C4-2B (cell line): ENCODE measurements around the gene RASA3.
"Not testable (repeated sequence)": the region's sequence is repeated elsewhere in the genome, so short reads cannot be mapped to it uniquely, and the experiment has no call there.

ENCODE experiments used
- H3K27ac ChIP-seq: fragments of 450-650 bp; 2 replicates; pipeline ENCODE4 v1.5.1; 2017
- ZFX ChIP-seq: fragments of 450-650 bp; IDR thresholded peaks from 2 replicates; pipeline ENCODE4 v1.6.1; 2017
- TF ChIP-seq, protein P1 (sequence below): fragments of 450-650 bp; conservative IDR thresholded peaks from 2 replicates; pipeline ENCODE4 v1.5.1; 2017; ENCODE audit warnings: mild to moderate bottlenecking

The RASA3 gene

GRCh38 chr13:114115191-114115671 is 17.2 kb downstream of the RASA3 start:
- no peak for TF ChIP-seq ZFX
- TF ChIP-seq, protein P1, sequence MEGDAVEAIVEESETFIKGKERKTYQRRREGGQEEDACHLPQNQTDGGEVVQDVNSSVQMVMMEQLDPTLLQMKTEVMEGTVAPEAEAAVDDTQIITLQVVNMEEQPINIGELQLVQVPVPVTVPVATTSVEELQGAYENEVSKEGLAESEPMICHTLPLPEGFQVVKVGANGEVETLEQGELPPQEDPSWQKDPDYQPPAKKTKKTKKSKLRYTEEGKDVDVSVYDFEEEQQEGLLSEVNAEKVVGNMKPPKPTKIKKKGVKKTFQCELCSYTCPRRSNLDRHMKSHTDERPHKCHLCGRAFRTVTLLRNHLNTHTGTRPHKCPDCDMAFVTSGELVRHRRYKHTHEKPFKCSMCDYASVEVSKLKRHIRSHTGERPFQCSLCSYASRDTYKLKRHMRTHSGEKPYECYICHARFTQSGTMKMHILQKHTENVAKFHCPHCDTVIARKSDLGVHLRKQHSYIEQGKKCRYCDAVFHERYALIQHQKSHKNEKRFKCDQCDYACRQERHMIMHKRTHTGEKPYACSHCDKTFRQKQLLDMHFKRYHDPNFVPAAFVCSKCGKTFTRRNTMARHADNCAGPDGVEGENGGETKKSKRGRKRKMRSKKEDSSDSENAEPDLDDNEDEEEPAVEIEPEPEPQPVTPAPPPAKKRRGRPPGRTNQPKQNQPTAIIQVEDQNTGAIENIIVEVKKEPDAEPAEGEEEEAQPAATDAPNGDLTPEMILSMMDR, result no peak
- H3K27ac ChIP-seq, result no peak overlapping the region

GRCh38 chr13:114114666-114115065 is 17.8 kb downstream of the RASA3 start:
- H3K27ac ChIP-seq, result not testable (repeated sequence)

- TF ChIP-seq ZFX, result no peak
- TF ChIP-seq, protein P1, result no peak
- no peak overlapping the region for H3K27ac ChIP-seq
Measured at GRCh38 chr13:114114006-114114640, 18.3 kb downstream of the RASA3 start.

DNA sequence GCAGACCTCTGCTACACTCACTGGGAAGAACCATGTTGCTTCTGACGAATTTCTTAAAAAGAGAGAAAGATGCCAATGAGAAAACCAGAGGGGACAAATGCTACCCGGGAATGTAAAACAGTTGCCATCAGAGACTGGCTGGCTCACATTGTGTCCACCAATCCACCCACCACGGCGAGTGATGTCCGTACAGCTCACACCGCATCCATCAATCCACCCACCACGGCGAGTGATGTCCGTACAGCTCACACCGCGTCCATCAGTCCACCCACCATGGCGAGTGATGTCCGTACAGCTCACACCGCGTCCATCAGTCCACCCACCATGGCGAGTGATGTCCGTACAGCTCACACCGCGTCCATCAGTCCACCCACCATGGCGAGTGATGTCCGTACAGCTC is 19.0 kb downstream of the RASA3 start:
- not testable (repeated sequence) for H3K27ac ChIP-seq

DNA sequence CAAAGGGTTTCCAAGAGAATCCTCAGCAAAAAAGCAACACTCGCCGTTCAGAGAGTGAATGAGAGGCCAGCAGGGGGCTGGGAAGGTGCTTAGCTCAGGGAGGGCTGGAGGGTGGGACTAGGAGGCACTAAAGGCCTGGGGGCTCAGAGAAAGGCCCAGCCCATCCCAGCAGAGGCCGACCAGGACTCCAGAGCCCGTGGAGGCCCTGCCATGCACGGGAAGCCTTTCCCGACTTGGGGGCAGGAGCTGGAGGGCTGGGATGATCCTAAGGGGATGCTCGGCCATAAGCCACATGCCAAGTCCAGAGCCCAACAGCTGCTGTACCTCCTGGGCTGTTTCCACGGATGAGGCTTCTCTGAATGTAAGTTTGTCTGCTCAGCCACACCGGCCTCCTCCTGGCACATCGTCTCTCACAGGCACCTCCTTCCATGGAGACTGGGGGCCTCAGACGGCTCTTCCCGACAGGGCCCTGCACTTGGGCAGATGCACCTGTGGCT is 19.5 kb downstream of the RASA3 start:
- H3K27ac ChIP-seq, result no peak overlapping the region
- no peak for TF ChIP-seq ZFX
- TF ChIP-seq, protein P1, result no peak

DNA sequence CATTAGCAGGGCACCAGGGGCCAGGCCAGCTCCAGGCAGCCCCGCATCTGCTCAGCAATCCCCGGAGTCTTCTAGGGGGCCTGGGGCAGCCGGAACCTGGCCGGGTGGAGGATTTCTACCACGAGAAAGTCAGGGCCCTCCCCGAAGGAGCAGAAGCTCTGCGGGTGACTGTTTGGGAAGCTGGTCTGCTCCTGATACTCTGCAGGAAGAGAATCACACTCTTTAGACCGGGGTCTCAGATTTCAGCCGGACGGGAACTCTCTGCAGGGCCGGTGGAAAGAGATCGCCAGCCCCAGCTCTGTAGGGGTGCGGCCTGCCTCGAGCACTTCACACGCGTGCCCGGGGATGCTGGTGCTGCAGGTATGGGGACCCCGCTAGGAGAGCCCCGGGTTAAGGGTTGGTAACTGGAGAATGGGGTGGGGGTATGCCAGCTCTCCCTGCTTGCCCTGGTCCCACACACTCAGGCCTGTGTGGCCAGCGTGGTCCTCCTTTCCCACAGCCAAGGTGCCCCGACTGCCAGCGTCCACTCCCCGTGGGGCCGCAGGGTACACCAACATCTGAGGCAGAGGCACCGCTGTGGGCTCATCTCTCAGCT is 20.1 kb downstream of the RASA3 start:
- TF ChIP-seq ZFX, result no peak
- TF ChIP-seq, protein P1, result no peak
- no peak overlapping the region for H3K27ac ChIP-seq

DNA sequence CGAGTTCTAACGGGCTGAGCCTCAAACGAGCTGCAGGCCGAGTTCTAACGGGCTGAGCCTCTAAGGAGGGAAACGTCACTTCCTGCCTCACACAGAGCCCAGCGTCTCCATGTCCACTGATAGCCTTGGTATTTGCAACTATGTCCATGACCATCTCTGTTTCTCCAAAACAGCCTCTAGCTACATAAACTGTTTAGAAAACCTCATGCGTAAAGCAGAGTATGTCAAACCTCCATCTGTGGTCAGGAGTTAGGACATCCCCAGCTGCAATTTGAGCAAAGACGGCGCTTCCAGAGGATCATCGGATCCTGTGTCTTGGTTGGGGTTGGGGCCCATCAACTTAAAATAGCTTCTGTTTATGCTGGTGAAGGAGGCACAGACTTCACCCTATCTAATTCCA is 20.8 kb downstream of the RASA3 start:
- no peak overlapping the region for H3K27ac ChIP-seq
- TF ChIP-seq, protein P1, result no peak

DNA sequence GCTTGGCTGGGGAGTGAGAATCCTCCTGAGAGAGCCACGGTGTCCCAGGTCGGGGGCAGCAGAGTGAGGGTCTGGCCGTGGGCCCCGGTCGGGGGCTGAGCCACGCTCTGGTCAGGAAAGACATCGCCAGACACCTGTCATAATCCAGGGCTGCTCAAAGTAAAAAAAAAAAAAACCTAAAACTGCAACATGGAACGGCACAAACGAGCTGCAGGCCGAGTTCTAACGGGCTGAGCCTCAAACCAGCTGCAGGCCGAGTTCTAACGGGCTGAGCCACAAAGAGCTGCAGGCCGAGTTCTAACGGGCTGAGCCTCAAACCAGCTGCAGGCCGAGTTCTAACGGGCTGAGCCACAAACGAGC is 21.6 kb downstream of the RASA3 start:
- H3K27ac ChIP-seq, result not testable (repeated sequence)

- TF ChIP-seq, protein P1, result no peak
Measured at GRCh38 chr13:114110091-114110829, 22.2 kb downstream of the RASA3 start.

More at GRCh38 chr13:114110091-114110829, 22.2 kb downstream of the RASA3 start:
- H3K27ac ChIP-seq, result no peak overlapping the region
